Activated CD4-positive, alpha-beta T cell treated with anti-CD3 and anti-CD28 coated beads, Interleukin-2, Interleukin-6, amounts not matched to agents 100 ng/mL and 50 ng/mL, durations not matched to agents 16 hours and 8 hours (primary cell): ENCODE results near the gene VIT.
A peak's percentile ranks its signal among the peaks of the same experiment; 100 is the strongest.

Experiments
- DNase-seq: peaks from one replicate; pipeline ENCODE4 v3.0.0-alpha.2; 2020

Gene VIT

DNA sequence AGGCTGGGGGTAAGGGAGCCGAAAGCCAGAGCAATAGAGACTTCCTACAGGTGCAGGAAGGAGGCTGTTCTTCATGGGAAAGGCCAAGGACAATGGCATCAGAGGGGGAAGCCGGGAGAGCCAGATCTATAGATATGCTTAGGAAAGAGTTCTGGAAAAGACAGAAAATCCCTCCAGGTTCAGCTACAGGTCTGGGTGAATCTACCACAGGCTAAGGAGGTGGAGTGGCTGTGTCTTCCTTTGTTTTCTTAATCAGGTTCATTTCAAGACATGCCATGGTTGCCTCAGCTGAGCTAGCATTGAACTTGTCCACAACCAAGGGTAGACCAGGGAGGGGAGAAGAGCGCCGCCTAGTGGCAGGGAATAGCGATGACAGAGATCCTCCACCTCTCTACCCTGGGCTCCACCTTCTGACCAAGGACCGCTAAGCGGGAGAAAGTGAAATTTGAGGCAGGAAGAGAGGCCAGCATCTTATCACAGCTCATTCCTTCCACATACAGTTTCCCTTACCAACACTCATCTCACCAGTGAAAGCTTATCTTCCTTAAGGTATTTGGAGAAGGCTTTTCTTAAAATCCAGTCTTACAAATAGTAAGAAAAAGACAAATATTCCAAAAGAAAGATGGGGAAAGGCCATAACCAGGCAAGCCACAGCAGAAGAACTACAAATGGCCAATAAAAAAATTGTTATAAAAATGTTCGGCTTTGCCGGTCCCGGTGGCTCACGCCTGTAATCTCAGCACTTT lies 74.2 kb downstream of the VIT start:
- peak; percentile 68 for DNase-seq

DNA sequence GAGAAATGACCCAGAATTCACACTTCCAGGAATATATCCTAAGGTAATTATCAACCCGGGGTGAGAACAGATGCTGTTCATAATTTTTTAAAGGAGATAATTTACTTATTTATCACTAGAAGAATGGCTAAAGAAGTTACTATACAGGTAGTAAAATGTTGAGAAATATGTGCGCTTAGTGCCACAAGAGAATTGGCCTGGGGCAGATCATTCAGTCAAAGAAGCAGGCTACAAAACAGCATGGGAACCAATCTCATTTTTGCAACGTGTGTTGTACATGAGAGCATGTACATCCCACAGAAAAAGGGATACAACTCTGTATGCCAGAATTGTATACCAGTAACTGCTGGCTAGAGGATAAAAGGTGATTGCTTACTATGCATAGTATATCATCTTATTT lies 75.2 kb downstream of the VIT start:
- no peak for DNase-seq

DNA sequence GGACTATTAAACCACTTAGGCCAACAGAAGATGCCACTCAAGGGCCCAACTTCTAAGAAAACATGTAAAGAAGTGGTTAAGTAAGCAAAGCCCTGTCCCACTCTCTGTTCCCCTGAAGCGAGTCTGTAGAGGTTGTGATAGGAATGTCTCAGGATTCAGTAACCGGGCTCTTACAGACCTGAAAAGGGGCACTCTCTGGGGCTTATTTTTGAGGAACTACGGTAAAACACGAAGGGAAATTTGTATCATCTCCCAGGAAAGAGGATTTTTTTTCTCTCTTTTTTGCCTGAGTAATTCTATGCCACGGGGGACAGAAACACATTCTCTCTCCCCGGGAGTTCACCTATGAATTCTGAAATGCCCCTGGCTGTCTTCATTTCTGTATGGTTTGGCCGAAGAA lies 77.4 kb downstream of the VIT start:
- DNase-seq = no peak

DNA sequence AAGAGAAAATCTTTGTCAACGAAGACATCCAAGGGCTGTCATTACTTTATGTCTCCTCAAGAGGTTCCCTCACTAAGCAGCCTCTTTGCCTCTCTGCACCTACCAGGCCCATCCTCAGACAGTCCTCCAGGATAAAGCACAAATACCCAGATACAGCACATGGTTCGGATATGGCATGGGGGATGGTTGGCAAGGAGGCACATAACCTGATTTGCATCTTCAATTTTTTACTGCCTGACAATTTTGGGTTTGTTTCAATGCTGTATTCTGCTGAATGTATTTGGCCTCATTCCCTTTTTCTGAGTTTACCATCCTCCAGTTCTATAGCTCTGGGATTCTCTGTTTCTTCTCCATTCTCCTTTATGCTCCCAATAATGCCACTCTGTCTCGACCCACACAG lies 78.8 kb downstream of the VIT start:
- DNase-seq = no peak

DNA sequence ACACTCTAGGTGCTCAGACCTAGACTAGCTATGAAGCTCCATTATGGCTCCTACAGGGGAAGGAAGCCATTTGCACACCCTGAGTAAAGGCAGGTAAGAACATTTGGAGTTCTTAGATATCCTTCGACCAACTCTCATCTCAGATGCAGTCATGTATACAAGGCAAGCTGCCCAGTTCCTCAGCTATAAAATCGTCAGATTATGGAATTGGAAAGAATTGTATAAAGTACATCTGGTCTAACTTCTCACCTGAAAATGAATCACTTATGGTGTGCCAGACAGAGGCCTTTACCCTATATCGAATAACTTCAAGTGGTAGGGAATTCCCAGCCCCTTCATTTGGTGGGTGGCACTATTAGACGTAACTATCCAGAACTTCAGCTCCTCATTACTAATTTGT lies 79.3 kb downstream of the VIT start:
- no peak for DNase-seq

DNA sequence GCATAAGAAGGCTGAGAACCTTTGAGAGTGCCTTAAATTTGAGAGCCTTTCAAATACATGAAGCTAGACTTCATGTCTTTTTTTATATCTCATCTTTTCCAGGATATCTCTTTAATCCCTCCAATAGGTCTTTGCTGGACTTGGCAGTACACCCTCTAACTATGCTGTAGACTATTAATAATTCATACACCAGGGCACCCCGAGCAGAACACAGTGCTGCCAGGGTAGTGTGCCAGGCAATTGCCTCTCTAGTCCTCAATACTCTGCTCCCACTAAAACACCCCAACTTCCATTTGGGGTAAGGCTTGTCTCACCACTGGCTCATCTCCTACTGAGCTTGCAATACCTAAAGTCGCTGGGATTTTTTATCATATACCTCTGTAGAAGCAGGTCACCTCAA lies 80.8 kb downstream of the VIT start:
- no peak for DNase-seq

DNA sequence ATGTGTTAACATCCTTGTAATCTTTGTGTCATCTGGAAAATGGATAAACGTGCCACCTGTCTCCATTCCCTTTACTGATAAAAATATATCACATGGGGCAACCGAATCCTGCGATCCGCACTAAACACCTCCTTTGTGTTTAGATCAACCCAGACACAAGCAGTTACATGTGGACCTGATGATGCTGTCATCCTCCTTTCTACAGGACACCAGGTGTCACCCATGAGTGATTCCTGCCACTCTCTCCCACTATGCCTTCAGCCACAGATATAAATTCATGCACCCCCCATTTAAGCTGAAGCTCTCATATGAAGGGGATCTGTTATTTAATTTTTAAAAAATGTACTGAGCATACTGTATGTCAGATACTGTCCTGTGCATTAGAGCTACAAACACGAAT lies 81.3 kb downstream of the VIT start:
- no peak for DNase-seq

DNA sequence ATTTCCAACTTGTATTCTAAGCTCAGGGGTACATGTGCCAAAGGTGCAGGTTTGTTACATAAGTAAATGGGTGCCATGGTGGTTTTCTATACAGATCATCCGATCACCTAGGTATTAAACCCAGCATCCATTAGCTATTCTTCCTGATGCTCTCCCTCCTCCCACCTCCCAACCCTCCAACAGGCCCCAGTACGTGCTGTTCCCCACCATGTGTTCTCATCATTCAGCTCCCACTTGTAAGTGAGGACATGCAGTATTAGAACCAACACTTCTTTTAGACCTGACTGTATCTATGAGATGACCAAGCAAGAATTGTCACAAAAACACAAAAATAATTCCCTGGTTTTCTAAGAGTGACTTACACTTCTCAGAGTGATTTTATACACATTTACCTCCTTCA lies 83.0 kb downstream of the VIT start:
- DNase-seq = no peak

DNA sequence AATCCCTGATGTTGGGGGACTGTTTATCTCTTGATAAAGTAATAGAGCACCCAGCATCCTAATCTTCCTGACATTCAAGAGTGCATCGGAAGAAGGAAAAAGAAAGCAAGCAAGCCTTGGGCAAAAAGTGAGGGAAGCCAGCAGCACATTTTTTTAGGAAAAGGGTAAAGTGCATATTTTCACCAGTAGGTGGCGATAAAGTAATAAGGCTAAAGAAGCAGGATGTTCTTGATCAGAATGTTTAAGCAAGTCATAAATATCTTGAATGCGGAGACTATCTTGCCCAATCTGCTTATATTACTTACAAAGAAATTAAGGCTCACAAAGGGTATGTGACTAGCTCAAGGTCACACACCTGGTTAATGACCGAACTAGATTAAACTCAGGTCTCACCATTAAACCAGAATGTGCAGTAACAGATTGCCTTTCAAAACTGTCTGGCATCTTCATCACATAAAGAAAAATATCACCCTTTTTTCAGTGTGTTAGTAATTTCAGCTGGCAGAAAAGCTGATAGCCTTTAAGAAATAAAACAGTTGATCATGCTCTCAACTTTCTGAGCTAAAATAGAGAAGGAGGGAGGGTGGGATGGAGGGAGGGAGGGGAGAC lies 83.8 kb downstream of the VIT start:
- peak; percentile 56 for DNase-seq

DNA sequence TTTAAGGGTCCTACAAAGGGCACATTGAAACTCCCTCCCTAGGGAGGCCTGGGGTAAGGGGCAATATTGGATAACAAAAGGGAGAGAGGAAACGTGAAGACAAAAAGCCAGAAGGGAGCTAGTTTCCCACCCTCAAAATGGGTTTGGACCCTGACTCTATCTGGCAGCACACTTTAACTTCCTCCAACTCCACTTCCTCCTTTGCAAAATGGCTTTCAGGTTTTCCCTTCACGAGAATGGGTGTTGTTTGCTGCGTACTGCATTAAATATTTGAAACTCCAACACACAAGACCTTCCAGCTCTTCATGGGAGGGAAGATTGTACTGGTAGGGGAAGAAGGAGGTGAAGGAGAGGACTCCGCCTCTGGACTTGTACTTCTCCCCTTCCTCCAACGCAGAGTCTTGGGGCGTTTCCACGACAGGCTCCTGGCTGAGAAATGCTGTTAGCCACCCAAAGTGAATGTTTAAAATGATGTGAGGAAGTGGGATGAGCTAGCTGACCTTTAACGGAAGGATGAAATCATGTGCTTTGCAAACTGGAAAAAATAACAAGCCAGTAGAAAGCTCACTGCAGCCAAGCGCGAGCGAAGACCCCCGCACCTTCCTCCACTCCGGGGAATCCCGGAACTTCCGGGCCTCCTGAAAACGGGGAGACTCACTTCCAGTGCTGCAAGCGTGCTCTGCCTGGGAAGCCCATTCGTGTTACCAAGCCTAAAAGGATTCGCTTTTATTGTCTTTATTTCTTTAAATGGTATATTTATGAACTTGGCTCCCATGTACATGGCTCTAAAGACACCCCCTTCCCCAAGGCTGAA lies 85.6 kb downstream of the VIT start:
- DNase-seq = no peak

DNA sequence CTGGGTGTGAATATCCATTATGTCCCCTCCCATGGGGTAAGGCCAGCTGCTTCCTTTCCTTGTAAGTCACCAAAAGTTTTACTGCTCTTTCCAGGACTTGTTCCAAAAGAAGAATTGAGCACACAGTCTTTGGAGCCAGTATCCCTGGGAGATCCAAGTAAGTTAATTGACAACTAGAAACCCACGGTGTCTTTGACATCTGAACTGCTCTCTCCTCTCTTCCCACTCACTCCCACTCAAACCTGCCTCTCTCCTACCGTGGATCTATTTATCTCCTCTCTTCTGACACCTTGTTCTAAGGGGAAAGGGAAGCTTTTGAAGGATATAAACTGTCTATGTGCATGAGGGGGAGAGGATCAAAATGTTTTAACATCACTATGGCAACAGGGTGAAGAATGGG lies 86.7 kb downstream of the VIT start:
- DNase-seq = no peak

DNA sequence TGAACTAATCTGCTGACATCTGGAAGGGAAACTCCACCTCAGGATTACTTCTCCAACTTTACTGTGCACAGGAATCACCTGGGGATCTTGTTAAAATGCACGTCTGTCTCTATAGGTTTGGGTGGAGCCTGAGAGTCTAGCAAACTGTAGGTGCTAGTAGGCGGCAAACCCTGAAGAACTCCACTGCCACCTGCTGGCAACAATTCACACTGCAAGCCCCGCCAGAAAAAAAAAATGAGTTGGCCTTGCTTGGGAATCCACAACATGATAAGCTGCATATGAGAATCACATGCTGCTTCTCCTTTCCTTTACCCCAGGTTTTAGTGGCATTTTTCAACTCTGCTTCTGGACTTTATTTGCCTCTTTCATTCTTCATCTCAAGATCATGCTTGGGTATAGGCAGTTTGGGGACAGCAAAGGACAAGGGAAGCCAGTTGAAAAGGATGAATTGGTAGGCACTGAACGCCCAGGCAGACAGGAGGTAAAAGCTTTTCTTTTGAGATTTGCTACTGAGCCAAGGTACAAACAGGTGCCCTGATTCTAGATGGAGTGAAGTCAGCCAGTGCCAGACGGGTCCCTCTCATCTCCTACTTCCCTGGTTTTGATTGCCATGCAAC lies 88.8 kb downstream of the VIT start:
- peak; percentile 67 for DNase-seq

DNA sequence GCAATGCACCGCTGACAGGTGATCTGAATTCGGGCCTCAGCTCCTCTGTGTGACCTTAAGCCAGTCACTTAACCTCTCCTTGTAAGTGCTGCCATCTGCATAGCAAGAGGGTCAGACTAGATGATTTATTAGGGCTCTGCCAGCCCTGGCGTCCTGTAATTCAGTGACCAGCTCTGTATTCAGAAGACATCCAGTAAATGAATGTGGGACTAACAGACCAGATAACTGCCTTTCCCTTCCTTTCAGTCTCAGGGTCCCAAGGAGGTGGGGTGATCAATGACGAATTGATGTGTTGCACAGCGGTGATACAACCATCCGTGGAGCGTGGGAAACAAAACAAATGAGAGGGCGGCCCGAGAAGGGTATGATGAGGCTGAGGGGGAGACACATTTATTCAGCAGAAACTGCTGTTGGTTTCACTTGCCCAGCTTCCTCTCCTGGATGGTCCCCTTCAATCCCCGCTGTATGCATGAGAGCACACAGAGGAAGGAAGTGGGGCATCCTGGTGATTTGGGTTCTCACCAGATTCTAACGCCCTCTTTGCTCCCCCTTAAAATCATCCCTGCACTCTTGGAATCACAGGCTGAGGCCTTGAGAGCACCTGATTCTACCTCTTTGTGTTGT lies 92.8 kb downstream of the VIT start:
- no peak for DNase-seq

DNA sequence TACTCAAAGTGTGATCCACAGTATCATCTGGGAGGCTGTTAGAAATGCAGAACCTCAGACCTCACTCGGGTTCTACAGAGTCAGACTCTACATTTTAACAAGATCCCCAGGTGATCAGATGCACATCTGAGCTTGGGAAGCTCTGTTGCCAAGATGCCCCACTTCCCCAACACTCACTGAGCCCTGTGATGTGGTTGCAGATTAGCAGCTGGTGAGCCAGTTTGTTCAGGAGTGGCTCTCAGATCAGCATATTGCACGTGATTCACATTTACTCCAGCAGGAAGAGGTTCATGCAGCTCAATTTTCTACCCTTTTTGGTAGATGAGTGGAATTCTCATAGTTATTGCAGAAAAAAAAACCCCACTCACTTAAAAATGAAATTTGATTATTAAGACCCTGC lies 96.4 kb downstream of the VIT start:
- DNase-seq = no peak

DNA sequence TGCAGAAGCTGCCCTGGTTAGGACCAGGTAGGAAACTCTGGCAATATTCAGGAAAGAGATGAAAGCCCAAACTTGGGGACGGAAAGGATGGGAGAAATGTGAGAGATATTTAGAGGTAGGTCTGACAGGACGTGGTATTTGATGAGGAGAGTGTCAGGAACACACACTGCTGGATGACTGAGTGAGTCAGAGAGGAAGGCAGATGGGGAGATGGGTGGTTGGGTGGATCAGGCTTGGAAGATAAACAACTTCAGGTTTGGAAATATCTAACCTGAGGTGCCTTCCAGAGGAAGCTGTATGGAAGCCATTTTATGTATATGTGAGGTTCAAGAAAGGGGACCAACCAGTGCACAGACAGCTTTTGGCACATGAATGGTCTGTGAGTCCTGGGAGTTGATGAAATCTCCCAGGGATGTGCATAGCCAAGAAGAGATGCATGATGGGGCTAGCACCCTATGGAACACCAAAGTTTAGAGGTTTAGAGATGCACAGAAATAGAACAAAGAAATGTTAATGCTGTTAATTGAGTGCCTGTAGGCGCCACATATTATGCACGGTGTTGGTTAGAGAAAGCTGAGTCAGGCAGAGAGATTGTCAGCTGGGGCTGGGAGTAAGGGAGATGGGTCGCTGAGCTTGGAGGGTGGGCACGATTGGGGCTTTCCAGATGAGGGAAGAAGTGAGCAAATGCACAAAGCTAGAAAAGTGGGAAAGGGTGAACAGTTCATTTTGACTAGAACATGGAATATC lies 101.0 kb downstream of the VIT start:
- DNase-seq = no peak

DNA sequence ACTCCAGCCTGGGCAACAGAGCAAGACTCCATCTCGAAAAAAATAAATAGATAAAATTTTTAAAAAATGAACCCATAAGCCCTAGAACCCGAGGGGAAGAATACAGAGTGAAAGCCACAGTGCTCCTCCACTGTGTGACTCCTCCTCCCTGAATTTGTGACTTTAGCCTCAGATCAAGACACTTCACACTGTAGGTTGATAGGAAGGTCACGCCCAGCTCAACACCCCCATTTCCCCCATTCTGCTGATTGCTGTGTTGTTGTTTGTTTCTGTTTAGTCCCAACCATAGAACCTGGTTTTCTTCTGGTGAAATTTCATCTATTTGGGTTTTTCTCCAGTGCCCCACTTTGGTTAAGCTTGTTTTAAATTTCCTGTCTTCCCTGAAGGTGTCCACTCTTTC lies 102.2 kb downstream of the VIT start:
- DNase-seq = no peak

DNA sequence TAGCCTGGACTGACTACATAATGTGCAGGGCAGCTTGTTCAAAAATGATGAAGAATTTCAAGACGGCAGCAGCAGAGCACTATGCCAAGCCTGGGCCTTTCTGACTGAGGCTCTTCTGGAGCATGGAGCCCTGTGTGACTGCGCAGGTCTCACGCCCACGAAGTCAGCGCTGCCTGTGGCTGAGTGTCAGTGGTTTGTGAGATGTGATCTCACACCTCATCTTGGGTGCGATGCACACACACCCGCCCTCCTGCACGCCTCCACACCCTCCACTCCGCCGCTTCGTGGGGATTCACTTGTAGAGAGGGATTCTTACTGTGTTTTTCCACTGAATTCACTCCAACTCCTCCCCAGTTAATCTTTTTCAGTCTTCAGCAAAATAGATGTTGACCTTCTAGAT lies 103.9 kb downstream of the VIT start:
- DNase-seq = peak; percentile 44

DNA sequence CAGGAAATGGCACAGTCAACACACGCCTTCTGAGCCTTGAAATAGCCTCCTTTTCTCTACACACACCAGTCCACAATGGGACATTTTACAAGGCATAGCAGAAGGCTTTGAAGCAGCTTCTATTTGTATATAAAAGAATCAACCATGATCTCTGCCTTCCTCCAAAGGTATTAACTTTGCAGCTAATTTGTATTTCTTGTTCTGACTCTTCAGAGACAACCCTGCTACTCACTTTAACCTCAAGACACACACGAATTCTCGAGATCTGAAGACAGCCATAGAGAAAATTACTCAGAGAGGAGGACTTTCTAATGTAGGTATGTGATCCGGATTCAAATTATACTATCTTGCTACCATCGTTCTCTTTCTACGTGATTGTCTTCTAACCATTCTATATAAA lies 104.6 kb downstream of the VIT start:
- no peak for DNase-seq

DNA sequence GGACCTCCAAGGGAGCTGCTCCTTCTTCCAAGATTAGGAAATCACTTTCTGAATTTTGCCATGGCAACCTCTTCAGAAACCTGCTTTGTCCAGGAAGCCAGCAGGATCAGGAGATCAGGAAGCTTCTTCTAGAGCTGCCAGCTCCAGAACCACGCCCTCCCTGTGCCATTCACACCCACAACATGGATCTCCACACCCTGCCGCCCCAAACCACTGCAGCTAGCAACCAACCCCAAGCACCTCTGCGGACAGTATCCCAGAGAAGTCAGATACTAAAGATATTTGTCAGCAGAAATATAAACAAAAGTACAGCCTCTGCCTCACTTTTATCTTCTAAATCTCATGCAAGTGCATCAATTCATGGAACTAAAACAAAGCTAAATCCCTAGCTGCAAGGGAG lies 106.4 kb downstream of the VIT start:
- no peak for DNase-seq

DNA sequence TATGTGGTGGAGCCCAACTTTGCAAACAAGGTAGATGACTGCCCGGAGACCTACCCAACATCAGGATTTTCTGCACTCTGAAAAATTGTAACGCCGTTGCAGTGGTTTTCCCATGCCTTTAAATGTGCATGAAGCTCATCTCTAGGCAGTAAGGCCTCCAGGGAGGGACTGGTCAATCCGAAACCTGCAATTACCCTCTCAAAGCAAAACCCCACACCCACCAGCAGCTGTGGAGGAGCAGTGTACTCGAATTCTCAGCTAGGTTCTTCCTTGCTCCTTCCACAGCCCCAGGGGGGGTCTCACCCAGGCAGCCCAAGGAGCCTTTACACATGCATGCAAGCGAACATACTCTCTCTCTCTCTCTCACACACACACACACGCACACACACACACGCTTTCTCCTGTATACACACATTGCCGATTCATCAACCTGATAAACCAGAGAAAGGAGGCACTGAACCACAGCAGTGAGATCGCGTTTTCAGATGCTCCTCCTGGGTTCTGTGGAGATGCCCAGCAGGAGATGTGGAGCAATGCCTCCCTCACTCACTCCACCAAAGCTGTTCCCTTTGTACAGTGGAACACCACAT lies 109.2 kb downstream of the VIT start:
- DNase-seq = no peak

DNA sequence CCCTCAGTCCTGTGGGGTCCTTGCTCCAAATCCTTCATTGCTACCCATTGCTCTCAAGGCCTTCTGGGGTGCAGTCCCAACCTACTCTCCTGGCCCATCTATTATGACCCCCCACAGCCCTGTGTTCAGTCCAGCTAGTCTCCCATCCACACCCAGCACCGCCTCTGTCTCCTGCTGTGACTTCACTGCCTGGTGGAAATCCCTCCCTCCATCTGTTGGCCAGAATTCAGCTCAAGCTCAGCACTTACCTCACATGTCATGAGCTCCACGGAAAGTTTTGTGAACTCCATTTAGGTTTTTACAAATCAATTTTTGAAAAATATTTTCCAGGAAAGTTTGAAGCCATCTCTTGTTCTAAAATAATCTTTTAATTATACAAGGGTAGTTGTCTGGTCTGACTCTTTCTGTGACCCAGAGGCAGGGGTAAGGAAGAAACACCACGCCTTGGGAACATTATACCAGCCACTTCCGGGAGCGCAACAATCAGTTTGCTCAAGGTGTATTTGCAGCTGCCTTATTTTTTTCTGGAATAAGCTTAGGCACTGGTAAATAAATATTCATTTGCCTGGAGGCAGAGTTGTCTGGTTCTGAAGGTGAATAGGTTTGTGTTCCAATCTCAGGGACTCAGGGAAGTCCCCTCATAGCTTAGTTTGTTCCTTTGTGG lies 110.8 kb downstream of the VIT start:
- no peak for DNase-seq
